Measurements from ENCODE around the gene AUH. TPM values are rescaled to one million over a fixed set of nuclear protein-coding genes. Genes with fewer than 3 reads are reported as not detected.

Gene AUH
- total RNA-seq, 1 donor from 2014 or later = 20.4 TPM

GRCh38 chr9:91336786-91337185 lies 24.9 kb downstream of the AUH start:
- DNase-seq = no peak

GRCh38 chr9:91334053-91334452 lies 27.7 kb downstream of the AUH start:
- DNase-seq = peak; percentile 1

- no peak for DNase-seq
Observed at GRCh38 chr9:91333551-91333950, 28.2 kb downstream of the AUH start.

GRCh38 chr9:91332546-91333231 lies 29.0 kb downstream of the AUH start:
- peak; percentile 3 for DNase-seq

- no peak for DNase-seq
Observed at GRCh38 chr9:91331849-91332248, 29.9 kb downstream of the AUH start.

GRCh38 chr9:91328186-91328585 lies 33.5 kb downstream of the AUH start:
- no peak for DNase-seq

GRCh38 chr9:91321691-91322090 lies 40.0 kb downstream of the AUH start:
- no peak for DNase-seq

- no peak for DNase-seq
Observed at GRCh38 chr9:91320299-91320698, 41.4 kb downstream of the AUH start.

GRCh38 chr9:91316093-91316492 lies 45.6 kb downstream of the AUH start:
- DNase-seq = no peak

GRCh38 chr9:91315191-91315590 lies 46.5 kb downstream of the AUH start:
- DNase-seq = no peak

- peak; percentile 23 for DNase-seq
Observed at GRCh38 chr9:91312717-91313325, 48.9 kb downstream of the AUH start.

- no peak for DNase-seq
Observed at GRCh38 chr9:91310037-91310436, 51.7 kb downstream of the AUH start.

- DNase-seq = no peak
Observed at GRCh38 chr9:91308191-91308590, 53.5 kb downstream of the AUH start.

GRCh38 chr9:91307279-91307678 lies 54.4 kb downstream of the AUH start:
- DNase-seq = no peak

- no peak for DNase-seq
Observed at GRCh38 chr9:91306296-91306630, 55.5 kb downstream of the AUH start.

- no peak for DNase-seq
Observed at GRCh38 chr9:91305596-91306295, 56.0 kb downstream of the AUH start.

- no peak for DNase-seq
Observed at GRCh38 chr9:91303741-91304415, 57.8 kb downstream of the AUH start.

GRCh38 chr9:91302831-91303230 lies 58.9 kb downstream of the AUH start:
- DNase-seq = peak; percentile 82

GRCh38 chr9:91301161-91301560 lies 60.6 kb downstream of the AUH start:
- DNase-seq = no peak

GRCh38 chr9:91298311-91298710 lies 63.4 kb downstream of the AUH start:
- no peak for DNase-seq

GRCh38 chr9:91297306-91297705 lies 64.4 kb downstream of the AUH start:
- DNase-seq = no peak

GRCh38 chr9:91296354-91296753 lies 65.4 kb downstream of the AUH start:
- DNase-seq = no peak

- DNase-seq = no peak
Observed at GRCh38 chr9:91295357-91295756, 66.4 kb downstream of the AUH start.

GRCh38 chr9:91291866-91292265 lies 69.9 kb downstream of the AUH start:
- no peak for DNase-seq

All from dermis blood vessel endothelial cell (primary cell).